Measurements from ENCODE around the gene ACSM4.

ACSM4 gene

GRCh38 chr12:7376196-7376595 lies 72.3 kb downstream of the ACSM4 start:
- Histone ChIP-seq H4K20me1 (ENCODE audit: insufficient read depth, low read length) (no peaks in the 10 kb centered on the region), H3K4me2 (ENCODE audit: low read depth, low read length) (no peak overlapping the region), H3K4me3 (ENCODE audit: low read length) (no peak overlapping the region), H3K79me2 (ENCODE audit: low read length) (no peaks in the 10 kb centered on the region), H3K36me3 (replicated peaks; ENCODE audit: insufficient read depth, low read length) (no peaks in the 10 kb centered on the region), H3K4me1 (ENCODE audit: low read length) (no peaks in the 10 kb centered on the region), H3K27ac (ENCODE audit: low read length) (no peak overlapping the region), H3K27me3 (replicated peaks; ENCODE audit: insufficient read depth, low read length) (no peaks in the 10 kb centered on the region), H2AFZ (ENCODE audit: low read length) (no peak overlapping the region), H3F3A (ENCODE audit: insufficient read depth, low read length) (no peaks in the 10 kb centered on the region), H3K9me3 (replicated peaks; ENCODE audit: insufficient read depth, low read length) (no peaks in the 10 kb centered on the region), H3K9me2 (replicated peaks; ENCODE audit: insufficient read depth, low read length) (no peaks in the 10 kb centered on the region), H3K9ac (ENCODE audit: low read length) (no peak overlapping the region)
- TF ChIP-seq EZH2phosphoT487 (IDR thresholded peaks at IDR 0.05; ENCODE audit: low read length) (no peak), CTCF (IDR thresholded peaks at IDR 0.05; ENCODE audit: low read length) (no peak), EZH2 (optimal IDR thresholded peaks at IDR 0.05; ENCODE audit: low read depth, low read length) (no peak)
- DNase-seq = no peak
